ENCODE measurements around the gene ADAMTSL5.
"Not testable (repeated sequence)": the region's sequence is repeated elsewhere in the genome, so short reads cannot be mapped to it uniquely, and the experiment has no call there.

- TF ChIP-seq MAFK (IDR thresholded peaks at IDR 0.05; ENCODE audit: low read depth, low read length); PHF8 (conservative IDR thresholded peaks at IDR 0.05; ENCODE audit: low read depth, low read length); MAX (IDR thresholded peaks at IDR 0.05); SP2 (IDR thresholded peaks at IDR 0.05; ENCODE audit: low read length); CEBPB (IDR thresholded peaks at IDR 0.05; ENCODE audit: low read depth, low read length); CTCF (IDR thresholded peaks at IDR 0.05; ENCODE audit: control extremely low read depth in 1 of 3, insufficient read depth in 1 of 3, low read depth in 1 of 3, low read length in 3 of 3): not testable (repeated sequence)
These were observed 18.0 kb upstream of the ADAMTSL5 start for GRCh38 chr19:1530856-1531255.
